Body of pancreas (tissue), 4 donors: ENCODE measurements around the gene IL2RA.

ENCODE experiments used
- POLR2A ChIP-seq, 3 donors: fragments of 450-650 bp; IDR thresholded peaks; one replicate each; pipeline ENCODE4 v1.6.1; 2016; ENCODE audit warnings: antibody characterized with exemption in 3 of 3, mild to moderate bottlenecking in 2 of 3
- TF ChIP-seq, protein P1 (sequence below), 7 experiments: fragments of 450-650 bp in 4 of 7; fragments of 200-600 bp in 3 of 7; sonication (generic) in 3 of 7; IDR thresholded peaks; one replicate each; pipeline ENCODE4 v1.5.1; 2016 to 2019; ENCODE audit warnings: antibody characterized with exemption in 7 of 7

DNA sequence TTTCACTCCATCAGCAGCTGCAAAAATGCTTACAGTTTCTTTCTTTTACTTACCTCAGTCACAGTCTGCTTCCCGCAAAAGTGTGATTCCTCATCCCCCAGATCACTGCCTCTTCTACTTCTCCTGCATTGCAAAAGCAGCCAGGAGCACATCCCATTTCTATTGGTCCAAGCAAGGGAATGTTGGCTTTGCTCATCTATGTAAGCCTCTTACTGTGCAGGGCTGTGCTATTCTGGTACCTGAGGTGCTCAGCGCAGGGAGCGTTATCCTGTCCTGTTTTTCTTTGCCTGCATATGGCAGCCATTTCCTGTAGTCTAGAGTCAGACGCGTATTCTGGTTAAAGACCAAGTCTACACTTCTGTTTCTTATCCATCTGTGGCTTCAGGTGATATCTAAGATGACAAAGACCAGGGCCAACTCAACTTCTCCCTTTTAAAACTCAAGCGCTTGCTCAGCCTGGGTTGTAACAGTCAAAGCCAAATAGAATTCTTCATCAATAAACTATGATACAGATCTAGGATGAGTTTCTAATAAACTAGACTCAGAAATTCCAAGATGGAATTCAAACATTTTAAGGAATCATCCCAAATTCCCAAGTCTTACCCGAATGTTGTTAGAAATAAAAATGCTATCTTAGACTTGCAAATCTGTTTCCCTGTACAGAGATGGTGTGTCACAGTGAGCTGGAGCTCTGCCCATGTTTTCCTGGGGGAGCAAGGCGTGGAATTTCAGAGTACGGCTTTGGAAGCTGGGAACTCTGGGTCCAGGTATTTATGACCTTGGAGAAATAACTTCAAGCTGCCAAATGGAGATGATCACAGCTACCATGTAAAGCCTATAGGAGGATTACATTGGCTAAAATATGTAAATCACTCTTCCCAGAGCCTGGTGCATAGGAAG, 20.6 kb upstream of the IL2RA start:
- TF ChIP-seq, protein P1, sequence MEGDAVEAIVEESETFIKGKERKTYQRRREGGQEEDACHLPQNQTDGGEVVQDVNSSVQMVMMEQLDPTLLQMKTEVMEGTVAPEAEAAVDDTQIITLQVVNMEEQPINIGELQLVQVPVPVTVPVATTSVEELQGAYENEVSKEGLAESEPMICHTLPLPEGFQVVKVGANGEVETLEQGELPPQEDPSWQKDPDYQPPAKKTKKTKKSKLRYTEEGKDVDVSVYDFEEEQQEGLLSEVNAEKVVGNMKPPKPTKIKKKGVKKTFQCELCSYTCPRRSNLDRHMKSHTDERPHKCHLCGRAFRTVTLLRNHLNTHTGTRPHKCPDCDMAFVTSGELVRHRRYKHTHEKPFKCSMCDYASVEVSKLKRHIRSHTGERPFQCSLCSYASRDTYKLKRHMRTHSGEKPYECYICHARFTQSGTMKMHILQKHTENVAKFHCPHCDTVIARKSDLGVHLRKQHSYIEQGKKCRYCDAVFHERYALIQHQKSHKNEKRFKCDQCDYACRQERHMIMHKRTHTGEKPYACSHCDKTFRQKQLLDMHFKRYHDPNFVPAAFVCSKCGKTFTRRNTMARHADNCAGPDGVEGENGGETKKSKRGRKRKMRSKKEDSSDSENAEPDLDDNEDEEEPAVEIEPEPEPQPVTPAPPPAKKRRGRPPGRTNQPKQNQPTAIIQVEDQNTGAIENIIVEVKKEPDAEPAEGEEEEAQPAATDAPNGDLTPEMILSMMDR (IDR thresholded peaks at IDR 0.05): no peak
- TF ChIP-seq POLR2A (IDR thresholded peaks at IDR 0.05): no peak
